H1 (cell line): ENCODE results near the gene IGLL1. TPM values are rescaled to one million over a fixed set of nuclear protein-coding genes. Genes with fewer than 3 reads are reported as not detected.

Experiments
- CHD1 ChIP-seq: IDR thresholded peaks from 2 replicates; pipeline ENCODE4 v1.6.1; 2012; ENCODE audit warnings: low read depth, low read length, improper control_type of control experiment
- FOSL1 ChIP-seq: IDR thresholded peaks from 2 replicates; pipeline ENCODE4 v1.6.1; 2011; ENCODE audit warnings: mild to moderate bottlenecking, low read depth, low read length, moderate library complexity; ENCODE audit not compliant: insufficient read depth
- RAD21 ChIP-seq, 2 experiments: IDR thresholded peaks in 1 of 2; conservative IDR thresholded peaks in 1 of 2; 2 replicates each; pipeline ENCODE4 v1.6.1; 2011; ENCODE audit warnings: low read depth in 2 of 2, low read length in 2 of 2, improper control_type of control experiment in 1 of 2, inconsistent platforms in 1 of 2, mild to moderate bottlenecking in 1 of 2, moderate library complexity in 1 of 2
- TAF1 ChIP-seq: IDR thresholded peaks from 2 replicates; pipeline ENCODE4 v1.6.1; 2011; ENCODE audit warnings: mild to moderate bottlenecking, low read depth, low read length
- polyA plus RNA-seq, 7 experiments: library from polyadenylated mRNA; depleted of rRNA in 3 of 7; stranded (reverse) in 5 of 7; unstranded in 2 of 7; fragments of >200 nt in 5 of 7; fragments of 200-250 nt in 2 of 7; gene quantifications; 1 replicate in 5 of 7; 2 replicates in 1 of 7; 4 replicates in 1 of 7; pipeline versions ENCODE4 v1.2.1 to v1.2.3, GENCODE V29; 2011 to 2013; ENCODE audit warnings: missing spikeins in 2 of 7, mixed read lengths in 2 of 7
- total RNA-seq: library from RNA; stranded (reverse); fragmentation: NEBNext Ultra II Directional; extraction: Animal tissue kit (Norgen Biotek cat#: 25700); gene quantifications from 2 replicates; pipeline ENCODE4 v1.2.1, GENCODE V29; 2021

Gene IGLL1
- total and polyA plus RNA-seq, 2 of the 8 experiments (the other 6 are each of a cell fraction or from before 2014, with no cell fraction given), result not detected

GRCh38 chr22:23553438-23553837, 26.7 kb downstream of the IGLL1 start (continued):
- TF ChIP-seq RAD21 (IDR thresholded peaks at IDR 0.05 in 1 of 2, conservative IDR thresholded peaks at IDR 0.05 in 1 of 2; ENCODE audit: low read depth in 2 of 2, low read length in 2 of 2), result no peak
- TF ChIP-seq CHD1, result no peak
- TF ChIP-seq FOSL1, result no peak
- TF ChIP-seq TAF1, result no peak
